Heart left ventricle (tissue), 16 donors: ENCODE measurements around the gene RORC. TPM values are rescaled to one million over a fixed set of nuclear protein-coding genes. Genes with fewer than 3 reads are reported as not detected.

Experiments used
- ATAC-seq, 4 donors: fragments of 200-7000 bp; cut with Tn5 transposase; one replicate each; pipeline ENCODE4 v1.9.1; 2020 to 2022; ENCODE audit warnings: moderate library complexity in 4 of 4, mild to moderate bottlenecking in 3 of 4, moderate number of reproducible peaks in 1 of 4
- DNase-seq, 5 donors: peaks; one replicate each; pipeline ENCODE4 v3.0.0-alpha.2; 2020
- H3K27ac ChIP-seq, 12 donors: fragments of 200-600 bp; sonication (generic) in 4 of 12; one replicate each; pipeline versions ENCODE4 v1.5.0 to v1.8.0; 2016 to 2022; ENCODE audit warnings: mild to moderate bottlenecking in 2 of 12
- H3K27me3 ChIP-seq, 9 donors: fragments of 200-600 bp; sonication (generic) in 2 of 9; one replicate each; pipeline versions ENCODE4 v1.5.1 to v1.8.0; 2016 to 2022; ENCODE audit warnings: mild to moderate bottlenecking in 3 of 9
- H3K36me3 ChIP-seq, 9 donors: fragments of 200-600 bp; sonication (generic) in 2 of 9; one replicate each; pipeline versions ENCODE4 v1.5.0 to v1.8.0; 2018 to 2022; ENCODE audit warnings: mild to moderate bottlenecking in 2 of 9
- H3K4me1 ChIP-seq, 12 donors: fragments of 200-600 bp; sonication (generic) in 4 of 12; one replicate each; pipeline versions ENCODE4 v1.5.0 to v1.8.0; 2016 to 2022; ENCODE audit warnings: mild to moderate bottlenecking in 3 of 12
- H3K4me3 ChIP-seq, 12 donors: fragments of 200-600 bp; sonication (generic) in 4 of 12; one replicate each; pipeline versions ENCODE4 v1.5.0 to v1.8.0; 2017 to 2022; ENCODE audit warnings: mild to moderate bottlenecking in 9 of 12, moderate library complexity in 4 of 12
- H3K9me3 ChIP-seq, 12 donors: fragments of 200-600 bp; sonication (generic) in 4 of 12; one replicate each; pipeline versions ENCODE4 v1.5.0 to v1.8.0; 2016 to 2022; ENCODE audit warnings: mild to moderate bottlenecking in 1 of 12
- POLR2A ChIP-seq, 2 donors: fragments of 450-650 bp; IDR thresholded peaks; one replicate each; pipeline ENCODE4 v1.6.1; 2017; ENCODE audit warnings: antibody characterized with exemption in 2 of 2, mild to moderate bottlenecking in 2 of 2, moderate library complexity in 2 of 2
- WGBS, 4 donors: extraction: QIAGEN DNeasy Blood & Tissue Kit in 2 of 4; methylation state at CpG; one replicate each; pipeline versions ENCODE4 v1.1.5 to v1.1.7; 2013 to 2018; 5-methylcytosine and 5-hydroxymethylcytosine counted together
- intact Hi-C, 10 donors: fragments of 100-400 bp; cut with DNase I; formaldehyde crosslinking; loops; one replicate each; pipeline versions ENCODE4 v1.11.1 to v1.14.2; 2022
- polyA plus RNA-seq, 2 donors: library from polyadenylated mRNA; stranded (reverse); fragments of 200-250 nt; gene quantifications; one replicate each; pipeline ENCODE4 v1.2.3, GENCODE V29; 2013
- total RNA-seq, 9 donors: library from RNA; depleted of rRNA in 2 of 9; stranded (reverse); fragments of >200 nt in 2 of 9; fragmentation: NEBNext Ultra II Directional in 3 of 9; extraction: Animal tissue kit (Norgen Biotek cat#: 25700) in 3 of 9; gene quantifications; one replicate each; pipeline versions ENCODE4 v1.1.0 to v1.2.4, GENCODE V29; 2016 to 2023
- TF ChIP-seq, protein P1 (sequence below), 12 donors: fragments of 200-600 bp; sonication (generic) in 4 of 12; IDR thresholded peaks; one replicate each; pipeline versions ENCODE4 v1.5.0 to v1.8.0; 2018 to 2022; ENCODE audit warnings: antibody characterized with exemption in 12 of 12, mild to moderate bottlenecking in 5 of 12
- donor health status: ischemic (EF 13 %, LVEDD 7.1; RV severe dilation, severe dysfunction).
- donor health status: healthy with polysubstance abuse.
- donor health status: DM: no; HTN: yes; CAD: no.
- donor health status: DM: no; HTN: no; CAD: no.
- donor health status: ischemic (EF 25% LVEDD 6.9; RV normal size, moderate dysfunction).
- donor health status: ischemic (EF 25% LVEDD 5.7; RV mildly dilated, moderate dysfunction).
- donor health status: healthy.
- donor health status: DM: yes; HTN: yes; CAD: no.
- donor health status: ischemic (EF 35%, LVEDD 5.7; RV mildly dilated, moderate dysfunction).
- donor health status: nonischemic (EF 11% LVEDD 7.7; RV severe dilation, severe dysfunction).
- donor health status: DM: yes; HTN: yes; CAD: no.
- donor health status: PGD.
- donor health status: ischemic (EF 29% LVEDD 5.4; RV normal size, mild dysfunction).
- donor health status: nonischemic (EF 23%, LVEDD 6.1; RV moderate dilation, normal function).

RORC gene
- total and polyA plus RNA-seq, 11 donors: 3.6 to 58.9 (median 11.8) TPM

DNA sequence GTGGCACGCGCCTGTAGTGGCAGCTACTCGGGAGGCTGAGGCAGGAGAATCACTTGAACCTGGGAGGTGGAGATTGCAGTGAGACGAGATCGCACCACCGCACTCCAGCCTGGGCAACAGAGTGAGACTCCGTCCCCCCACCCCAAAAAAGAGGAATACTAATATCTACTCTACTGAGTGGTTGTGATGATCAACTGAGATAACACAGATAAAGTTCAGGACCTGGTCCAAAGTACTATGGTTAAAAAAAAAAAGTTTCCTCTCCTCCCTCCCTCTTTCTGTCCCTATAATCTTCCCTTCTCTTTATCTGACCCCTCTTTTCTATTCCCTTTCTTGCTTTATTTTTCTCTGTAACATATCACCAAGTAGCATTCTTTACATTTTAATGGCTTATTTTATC is 4.0 kb upstream of the RORC start:
- no peak overlapping the region for H3K27ac ChIP-seq
- intact Hi-C loops: loop anchor here in 8 of 10 donors (5.0 to 10.0 kb wide), 7 partner anchors 98 to 391 kb away; partner anchors contain the start of gene POGZ (in 1 of the 8)
- H3K9me3 ChIP-seq: no peaks in the 10 kb centered on the region
- no peak for ATAC-seq
- H3K4me1 ChIP-seq: peaks cover 0 to 42% (median 24%) of the 10 kb centered on the region in 12 donors
- peaks cover 16 to 40% (median 26%) of the 10 kb centered on the region in 9 donors for H3K27me3 ChIP-seq
- WGBS, 4 donors: 86 to 98% (median 93%) methylated on average over 7 of the region's 7 CpGs
- H3K4me3 ChIP-seq: no peak overlapping the region
- TF ChIP-seq POLR2A (IDR thresholded peaks at IDR 0.05): no peak
- DNase-seq: no peak
- no peaks in the 10 kb centered on the region for H3K36me3 ChIP-seq

DNA sequence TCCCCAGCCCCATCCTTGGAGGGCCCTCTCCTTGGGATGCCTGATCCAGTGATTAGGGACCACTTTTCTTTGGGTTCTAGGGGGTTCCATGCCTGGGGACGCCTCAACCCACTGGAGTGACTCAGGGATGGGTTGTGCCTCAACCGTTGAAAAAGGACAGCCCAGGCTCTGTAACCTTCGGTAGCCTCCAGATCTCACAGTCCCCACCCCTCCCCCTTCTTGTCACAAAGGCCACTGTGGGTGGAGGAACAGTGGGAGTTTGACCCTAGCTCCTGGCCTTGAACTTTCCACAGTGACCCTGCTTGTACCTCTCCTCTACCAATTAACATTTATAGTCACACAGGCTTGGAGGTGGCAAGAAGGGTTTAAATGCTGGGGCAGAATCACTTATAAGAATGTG is 2.6 kb upstream of the RORC start:
- peaks cover 0 to 46% (median 17%) of the 10 kb centered on the region in 12 donors for H3K4me1 ChIP-seq
- H3K9me3 ChIP-seq: no peaks in the 10 kb centered on the region
- no peak for TF ChIP-seq POLR2A (IDR thresholded peaks at IDR 0.05)
- TF ChIP-seq, protein P1, sequence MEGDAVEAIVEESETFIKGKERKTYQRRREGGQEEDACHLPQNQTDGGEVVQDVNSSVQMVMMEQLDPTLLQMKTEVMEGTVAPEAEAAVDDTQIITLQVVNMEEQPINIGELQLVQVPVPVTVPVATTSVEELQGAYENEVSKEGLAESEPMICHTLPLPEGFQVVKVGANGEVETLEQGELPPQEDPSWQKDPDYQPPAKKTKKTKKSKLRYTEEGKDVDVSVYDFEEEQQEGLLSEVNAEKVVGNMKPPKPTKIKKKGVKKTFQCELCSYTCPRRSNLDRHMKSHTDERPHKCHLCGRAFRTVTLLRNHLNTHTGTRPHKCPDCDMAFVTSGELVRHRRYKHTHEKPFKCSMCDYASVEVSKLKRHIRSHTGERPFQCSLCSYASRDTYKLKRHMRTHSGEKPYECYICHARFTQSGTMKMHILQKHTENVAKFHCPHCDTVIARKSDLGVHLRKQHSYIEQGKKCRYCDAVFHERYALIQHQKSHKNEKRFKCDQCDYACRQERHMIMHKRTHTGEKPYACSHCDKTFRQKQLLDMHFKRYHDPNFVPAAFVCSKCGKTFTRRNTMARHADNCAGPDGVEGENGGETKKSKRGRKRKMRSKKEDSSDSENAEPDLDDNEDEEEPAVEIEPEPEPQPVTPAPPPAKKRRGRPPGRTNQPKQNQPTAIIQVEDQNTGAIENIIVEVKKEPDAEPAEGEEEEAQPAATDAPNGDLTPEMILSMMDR (IDR thresholded peaks at IDR 0.05): no peak
- DNase-seq: no peak
- H3K36me3 ChIP-seq: no peaks in the 10 kb centered on the region
- no peak overlapping the region for H3K27ac ChIP-seq
- WGBS, 4 donors: 55 to 75% (median 64%) methylated on average over 3 of the region's 3 CpGs
- no peak overlapping the region for H3K4me3 ChIP-seq
- peaks cover 10 to 28% (median 16%) of the 10 kb centered on the region in 9 donors for H3K27me3 ChIP-seq
- intact Hi-C loops: loop anchor here in 5 of 10 donors (10.0 kb wide), 4 partner anchors 239 to 389 kb away; partner anchors contain the start of gene POGZ (in 1 of the 5)
- ATAC-seq: no peak

DNA sequence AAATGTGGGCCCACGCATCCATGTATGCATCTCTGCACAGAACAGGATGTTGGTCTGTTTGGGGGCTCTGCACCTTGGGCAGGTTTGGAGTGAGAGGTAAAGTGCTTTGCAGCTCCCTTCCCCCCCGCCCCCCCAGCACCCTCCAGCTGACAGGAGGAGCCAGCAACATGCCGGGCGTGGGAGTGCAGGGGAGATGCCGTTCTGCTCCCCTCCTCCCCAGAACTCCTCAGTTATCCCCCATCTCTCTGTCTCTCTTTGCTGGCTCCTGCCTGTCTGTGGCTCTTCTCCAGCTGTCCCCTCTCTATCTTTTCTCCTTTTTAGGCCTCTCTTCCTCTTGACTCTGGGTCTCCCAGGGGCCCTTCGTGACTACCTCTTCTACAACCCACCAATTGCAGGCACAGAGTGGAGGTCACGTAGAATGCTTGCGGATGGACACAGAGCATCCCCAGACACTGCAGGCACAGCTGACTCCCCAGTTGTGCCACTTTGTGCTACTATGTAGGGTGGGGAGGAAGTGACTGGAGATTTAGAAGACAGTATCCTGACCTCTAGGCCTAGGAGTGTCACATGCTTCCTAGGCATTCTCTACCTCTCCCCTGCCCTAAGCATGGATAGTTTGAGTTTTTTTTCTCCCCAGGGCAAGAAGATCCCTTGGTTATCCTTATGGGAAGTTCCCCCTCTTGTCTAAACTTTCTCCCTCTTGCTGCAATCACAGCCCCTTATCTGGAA is 1.7 kb upstream of the RORC start:
- no peak for ATAC-seq

DNA sequence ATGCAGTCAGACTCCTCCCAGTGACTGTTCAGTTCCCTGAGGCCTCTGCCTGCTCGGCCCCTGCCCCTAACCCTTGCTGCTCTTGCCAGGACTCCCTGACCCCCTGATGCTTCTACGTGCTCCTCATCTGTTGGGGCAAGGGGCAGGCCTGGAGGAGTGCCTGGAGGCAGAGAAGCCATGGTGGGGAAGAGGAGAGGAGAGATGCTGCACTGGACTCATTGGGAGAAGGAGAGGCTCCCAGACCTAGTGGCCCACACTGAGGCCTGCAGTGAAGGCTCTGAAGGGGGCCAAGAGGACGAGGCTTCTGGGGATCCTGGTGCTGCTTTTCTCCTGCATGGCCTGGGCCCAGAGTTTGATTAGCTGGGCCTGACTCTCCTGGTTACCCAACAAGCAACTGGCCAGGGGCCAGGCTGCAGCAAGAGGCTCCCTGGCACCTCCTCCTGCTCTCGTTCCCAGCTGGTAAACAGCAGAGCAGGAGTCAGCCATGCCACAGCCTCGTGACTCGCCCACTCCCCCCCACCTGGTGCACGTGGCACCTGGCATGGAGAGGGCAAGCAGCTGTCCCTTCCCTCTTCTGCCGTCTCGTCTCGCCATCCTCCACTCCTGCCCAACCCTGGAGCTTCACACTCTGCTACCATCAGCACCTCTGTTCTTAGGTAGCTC is 847 bp upstream of the RORC start:
- TF ChIP-seq POLR2A (IDR thresholded peaks at IDR 0.05): no peak
- TF ChIP-seq, protein P1 (IDR thresholded peaks at IDR 0.05): no peak
- DNase-seq (peak; percentile 78 to 92 (median 80)), ATAC-seq (peak; percentile 78 to 90 (median 88))
- Histone ChIP-seq H3K4me1 (peaks cover 0 to 42% (median 17%) of the 10 kb centered on the region in 12 donors), H3K36me3 (no peaks in the 10 kb centered on the region), H3K4me3 (peak overlapping the region in 1 of 12 donors; percentile 23), H3K9me3 (no peaks in the 10 kb centered on the region), H3K27ac (peak overlapping the region in 10 of 12 donors; percentile 17 to 77 (median 60)), H3K27me3 (peaks cover 0 to 10% (median 4%) of the 10 kb centered on the region in 9 donors)
- intact Hi-C loops: loop anchor here in 5 of 10 donors (10.0 kb wide), 4 partner anchors 238 to 388 kb away; partner anchors contain the start of gene POGZ (in 1 of the 5)
- WGBS, 4 donors: 43 to 58% (median 55%) methylated on average over 8 to 10 of the region's 10 CpGs

More for the DNA sequence above, 1.7 kb upstream of the RORC start:
- TF ChIP-seq POLR2A (IDR thresholded peaks at IDR 0.05): no peak
- TF ChIP-seq, protein P1 (IDR thresholded peaks at IDR 0.05): no peak
- peak in 1 of 5 donors; percentile 23 for DNase-seq
- H3K4me3 ChIP-seq: no peak overlapping the region
- H3K9me3 ChIP-seq: no peaks in the 10 kb centered on the region
- no peaks in the 10 kb centered on the region for H3K36me3 ChIP-seq
- intact Hi-C loops: loop anchor here in 5 of 10 donors (10.0 kb wide), 4 partner anchors 239 to 389 kb away; partner anchors contain the start of gene POGZ (in 1 of the 5)
- WGBS, 4 donors: 70 to 80% (median 76%) methylated on average over 8 of the region's 8 CpGs
- peaks cover 2 to 19% (median 8%) of the 10 kb centered on the region in 9 donors for H3K27me3 ChIP-seq
- H3K4me1 ChIP-seq: peaks cover 0 to 46% (median 17%) of the 10 kb centered on the region in 12 donors
- H3K27ac ChIP-seq: peak overlapping the region in 2 of 12 donors; percentile 65 to 66
